ENCODE data around the gene LIN37. TPM values are rescaled to one million over a fixed set of nuclear protein-coding genes. Genes with fewer than 3 reads are reported as not detected.

The LIN37 gene
- total RNA-seq, 1 experiment from 2014 or later: 5.9 TPM

GRCh38 chr19:35787227-35787799, 38.9 kb downstream of the LIN37 start:
- Mint-ChIP-seq H3K27ac (no peak overlapping the region), H3K4me3 (no peak overlapping the region), H3K36me3 (ENCODE audit: insufficient read depth in 1 of 3, low read depth in 3 of 3) (peaks cover 0 to 5% (median 0%) of the 10 kb centered on the region in 3 experiments; a peak in 2 of 7 replicates), H3K9me3 (no peaks in the 10 kb centered on the region; a peak in 1 of 5 replicates), H3K4me1 (peaks cover 17 to 30% of the 10 kb centered on the region in 2 experiments), H3K27me3 (ENCODE audit: low read depth) (no peaks in the 10 kb centered on the region)
- H3K79me1 ChIP-seq (ENCODE audit: insufficient read depth, low read depth, low read length, poor library complexity, severe bottlenecking): no peaks in the 10 kb centered on the region
- TF ChIP-seq CTCF (conservative IDR thresholded peaks at IDR 0.05): no peak
- H4K8ac ChIP-seq (replicated peaks; ENCODE audit: insufficient read length, low read depth, low read length): no peak overlapping the region
- no peak overlapping the region for H3T11ph ChIP-seq (ENCODE audit: low read length)
- no peaks in the 10 kb centered on the region for H3K79me2 ChIP-seq (ENCODE audit: insufficient read depth, low read length)
- H3K18ac ChIP-seq (ENCODE audit: insufficient read length, low read depth, low read length): no peak overlapping the region
- no peak overlapping the region for H4K91ac ChIP-seq (ENCODE audit: insufficient read length, low read depth, low read length)
- H3K56ac ChIP-seq (ENCODE audit: insufficient read length, low read depth, low read length): no peak overlapping the region
- H3K9ac ChIP-seq (ENCODE audit: extremely low read depth, insufficient read length, low read length): no peak overlapping the region
- H2BK120ac ChIP-seq (ENCODE audit: low read depth, low read length, poor library complexity, severe bottlenecking): no peak overlapping the region
- peaks cover 3% of the 10 kb centered on the region for H4K20me1 ChIP-seq (ENCODE audit: control insufficient read depth, insufficient read depth, insufficient read length)
- no peak overlapping the region for H2AK5ac ChIP-seq (ENCODE audit: insufficient read length, low read length)
- H2BK12ac ChIP-seq (ENCODE audit: insufficient read length, low read depth, low read length): no peak overlapping the region
- H3K4ac ChIP-seq (ENCODE audit: low read depth, low read length): no peak overlapping the region
- no peaks in the 10 kb centered on the region for H3K4me1 ChIP-seq (ENCODE audit: insufficient read depth, low read length)
- peaks cover 7% of the 10 kb centered on the region for H3K23me2 ChIP-seq (ENCODE audit: insufficient read length, low read depth, low read length, poor library complexity, severe bottlenecking)
- no peak overlapping the region for H4K5ac ChIP-seq (ENCODE audit: insufficient read length, low read depth, low read length)
- WGBS (ENCODE audit: extremely low coverage, insufficient read length, low lambda C conversion rate): no CpG with 5 or more reads among the region's 15 CpGs
- H3K14ac ChIP-seq (ENCODE audit: insufficient read depth, low read length): no peak overlapping the region
- H3K27ac ChIP-seq (ENCODE audit: insufficient read length, low read depth, low read length): no peak overlapping the region
- H3K9me3 ChIP-seq (ENCODE audit: control insufficient read depth, low read depth, low read length): no peaks in the 10 kb centered on the region
- no peak for DNase-seq
- H3K27me3 ChIP-seq (ENCODE audit: insufficient read depth, low read length): no peaks in the 10 kb centered on the region
- no peak overlapping the region for H2BK15ac ChIP-seq (ENCODE audit: low read depth, low read length)
- no peak overlapping the region for H2BK5ac ChIP-seq (ENCODE audit: insufficient read length, low read length)
- no peak overlapping the region for H2BK20ac ChIP-seq (ENCODE audit: low read depth, low read length, poor library complexity, severe bottlenecking)
- H3K23ac ChIP-seq (ENCODE audit: insufficient read length, low read depth, low read length): no peak overlapping the region
- H2AFZ ChIP-seq (ENCODE audit: low read length): no peak overlapping the region
- H3K4me2 ChIP-seq (ENCODE audit: insufficient read depth, insufficient read length, low read length): no peak overlapping the region

Data from H9 (cell line).